CD4-positive, alpha-beta T cell treated with Interleukin-21 for 1 hour (primary cell): ENCODE results near the gene OPCML.

ENCODE experiments used
- DNase-seq: peaks from one replicate; pipeline ENCODE4 v3.0.0-alpha.2; 2020

OPCML gene

GRCh38 chr11:132578580-132578979, 953.7 kb downstream of the OPCML start:
- no peak for DNase-seq

GRCh38 chr11:132576706-132577105, 955.6 kb downstream of the OPCML start:
- no peak for DNase-seq

GRCh38 chr11:132564091-132564885, 968.0 kb downstream of the OPCML start:
- no peak for DNase-seq

GRCh38 chr11:132563050-132563449, 969.3 kb downstream of the OPCML start:
- no peak for DNase-seq

GRCh38 chr11:132561937-132562336, 970.4 kb downstream of the OPCML start:
- no peak for DNase-seq

- no peak for DNase-seq
These were observed 972.8 kb downstream of the OPCML start for GRCh38 chr11:132559331-132560036.

- DNase-seq, result no peak
These were observed 976.0 kb downstream of the OPCML start for GRCh38 chr11:132556316-132556715.

- no peak for DNase-seq
These were observed 976.7 kb downstream of the OPCML start for GRCh38 chr11:132555617-132556016.

- DNase-seq, result no peak
These were observed 981.3 kb downstream of the OPCML start for GRCh38 chr11:132551016-132551415.

- DNase-seq, result no peak
These were observed 982.7 kb downstream of the OPCML start for GRCh38 chr11:132549561-132549960.

- DNase-seq, result no peak
These were observed 983.3 kb downstream of the OPCML start for GRCh38 chr11:132549001-132549400.

- no peak for DNase-seq
These were observed 988.3 kb downstream of the OPCML start for GRCh38 chr11:132544007-132544406.

GRCh38 chr11:132541794-132542193, 990.5 kb downstream of the OPCML start:
- DNase-seq, result no peak

GRCh38 chr11:132540581-132540980, 991.7 kb downstream of the OPCML start:
- no peak for DNase-seq

- no peak for DNase-seq
These were observed 992.5 kb downstream of the OPCML start for GRCh38 chr11:132539590-132540368.

GRCh38 chr11:132538642-132539041, 993.7 kb downstream of the OPCML start:
- DNase-seq, result no peak

- no peak for DNase-seq
These were observed 996.5 kb downstream of the OPCML start for GRCh38 chr11:132535830-132536229.

GRCh38 chr11:132531921-132532320, 1000.4 kb downstream of the OPCML start:
- DNase-seq, result no peak

- no peak for DNase-seq
These were observed 1004.1 kb downstream of the OPCML start for GRCh38 chr11:132528181-132528580.

- no peak for DNase-seq
These were observed 1008.4 kb downstream of the OPCML start for GRCh38 chr11:132523929-132524328.

GRCh38 chr11:132520199-132520598, 1012.1 kb downstream of the OPCML start:
- no peak for DNase-seq

- DNase-seq, result no peak
These were observed 1013.0 kb downstream of the OPCML start for GRCh38 chr11:132519241-132519815.

- DNase-seq, result no peak
These were observed 1027.7 kb downstream of the OPCML start for GRCh38 chr11:132504501-132505041.
